Measurements from ENCODE around the gene RBKS. TPM values are rescaled to one million over a fixed set of nuclear protein-coding genes. Genes with fewer than 3 reads are reported as not detected.

RBKS gene
- total and polyA plus RNA-seq, 2 of the 13 experiments (the other 11 are each of a cell fraction or from before 2014, with no cell fraction given) = 7.7 to 8.3 TPM

DNA sequence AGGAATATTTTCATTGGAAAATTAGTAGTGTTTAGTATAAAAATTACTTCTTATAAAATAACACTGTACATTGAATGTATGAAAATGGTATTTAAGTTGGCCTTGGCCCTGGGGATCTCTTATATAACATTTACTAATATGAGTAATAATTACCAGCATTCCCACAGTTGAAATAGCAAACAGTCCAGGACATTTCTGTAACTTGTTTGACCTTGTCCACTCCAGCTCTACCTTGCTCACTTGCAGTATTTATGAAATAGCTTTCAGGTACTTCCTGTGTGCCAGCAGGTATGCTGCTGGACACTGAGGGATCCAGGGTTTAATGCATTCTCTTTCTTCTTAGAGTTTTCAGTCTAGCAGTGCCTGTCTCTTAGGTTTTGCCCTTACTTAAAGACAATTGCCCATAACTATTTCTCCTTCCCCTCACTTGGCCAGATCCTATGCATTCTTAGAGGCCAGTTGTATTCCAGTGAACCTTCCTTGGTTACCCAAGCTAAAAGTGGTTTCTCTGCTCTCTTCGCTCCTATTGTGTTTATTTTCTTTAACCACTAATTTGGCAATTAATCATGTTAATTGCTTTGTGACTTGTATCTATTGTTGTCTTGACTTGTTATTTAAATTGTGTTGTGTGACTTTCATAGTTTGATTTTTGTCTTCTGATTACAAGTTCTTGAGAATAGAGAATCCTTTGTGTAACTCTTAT, 26.3 kb upstream of the RBKS start (continued):
- TF ChIP-seq SATB2 (CRISPR knock-in tag; IDR thresholded peaks at IDR 0.05) (0 out of 2 replicates have a peak, but pooled peaks have one; percentile 76), GABPA (IDR thresholded peaks at IDR 0.05; ENCODE audit: low read depth, low read length) (no peak), GABPA (CRISPR knock-in tag; IDR thresholded peaks at IDR 0.05; ENCODE audit: low read depth) (peak; percentile 72), HDAC1 (CRISPR knock-in tag; IDR thresholded peaks at IDR 0.05) (peak; percentile 49; the same call in 1 of the 2 replicates), NR2F6 (IDR thresholded peaks at IDR 0.05) (peak; percentile 72), NR2F6 (CRISPR knock-in tag; IDR thresholded peaks at IDR 0.05) (peak; percentile 80), ZNF720 (CRISPR knock-in tag; IDR thresholded peaks at IDR 0.05) (no peak), MED1 (CRISPR knock-in tag; IDR thresholded peaks at IDR 0.05) (peak; percentile 95), ZNF207 (IDR thresholded peaks at IDR 0.05; ENCODE audit: borderline replicate concordance) (no peak), ZNF550 (CRISPR knock-in tag; IDR thresholded peaks at IDR 0.05; ENCODE audit: borderline replicate concordance) (no peak), ZNF232 (CRISPR knock-in tag; IDR thresholded peaks at IDR 0.05; ENCODE audit: borderline replicate concordance) (no peak), POLR2G (IDR thresholded peaks at IDR 0.05; ENCODE audit: low read depth, low read length) (no peak), FOSL2 (CRISPR knock-in tag; IDR thresholded peaks at IDR 0.05) (peak; percentile 72), TSC22D2 (CRISPR knock-in tag; IDR thresholded peaks at IDR 0.05; ENCODE audit: borderline replicate concordance) (no peak), ISL2 (CRISPR knock-in tag; IDR thresholded peaks at IDR 0.05) (0 out of 2 replicates have a peak, but pooled peaks have one; percentile 35)
- TF ChIP-seq, protein P1, sequence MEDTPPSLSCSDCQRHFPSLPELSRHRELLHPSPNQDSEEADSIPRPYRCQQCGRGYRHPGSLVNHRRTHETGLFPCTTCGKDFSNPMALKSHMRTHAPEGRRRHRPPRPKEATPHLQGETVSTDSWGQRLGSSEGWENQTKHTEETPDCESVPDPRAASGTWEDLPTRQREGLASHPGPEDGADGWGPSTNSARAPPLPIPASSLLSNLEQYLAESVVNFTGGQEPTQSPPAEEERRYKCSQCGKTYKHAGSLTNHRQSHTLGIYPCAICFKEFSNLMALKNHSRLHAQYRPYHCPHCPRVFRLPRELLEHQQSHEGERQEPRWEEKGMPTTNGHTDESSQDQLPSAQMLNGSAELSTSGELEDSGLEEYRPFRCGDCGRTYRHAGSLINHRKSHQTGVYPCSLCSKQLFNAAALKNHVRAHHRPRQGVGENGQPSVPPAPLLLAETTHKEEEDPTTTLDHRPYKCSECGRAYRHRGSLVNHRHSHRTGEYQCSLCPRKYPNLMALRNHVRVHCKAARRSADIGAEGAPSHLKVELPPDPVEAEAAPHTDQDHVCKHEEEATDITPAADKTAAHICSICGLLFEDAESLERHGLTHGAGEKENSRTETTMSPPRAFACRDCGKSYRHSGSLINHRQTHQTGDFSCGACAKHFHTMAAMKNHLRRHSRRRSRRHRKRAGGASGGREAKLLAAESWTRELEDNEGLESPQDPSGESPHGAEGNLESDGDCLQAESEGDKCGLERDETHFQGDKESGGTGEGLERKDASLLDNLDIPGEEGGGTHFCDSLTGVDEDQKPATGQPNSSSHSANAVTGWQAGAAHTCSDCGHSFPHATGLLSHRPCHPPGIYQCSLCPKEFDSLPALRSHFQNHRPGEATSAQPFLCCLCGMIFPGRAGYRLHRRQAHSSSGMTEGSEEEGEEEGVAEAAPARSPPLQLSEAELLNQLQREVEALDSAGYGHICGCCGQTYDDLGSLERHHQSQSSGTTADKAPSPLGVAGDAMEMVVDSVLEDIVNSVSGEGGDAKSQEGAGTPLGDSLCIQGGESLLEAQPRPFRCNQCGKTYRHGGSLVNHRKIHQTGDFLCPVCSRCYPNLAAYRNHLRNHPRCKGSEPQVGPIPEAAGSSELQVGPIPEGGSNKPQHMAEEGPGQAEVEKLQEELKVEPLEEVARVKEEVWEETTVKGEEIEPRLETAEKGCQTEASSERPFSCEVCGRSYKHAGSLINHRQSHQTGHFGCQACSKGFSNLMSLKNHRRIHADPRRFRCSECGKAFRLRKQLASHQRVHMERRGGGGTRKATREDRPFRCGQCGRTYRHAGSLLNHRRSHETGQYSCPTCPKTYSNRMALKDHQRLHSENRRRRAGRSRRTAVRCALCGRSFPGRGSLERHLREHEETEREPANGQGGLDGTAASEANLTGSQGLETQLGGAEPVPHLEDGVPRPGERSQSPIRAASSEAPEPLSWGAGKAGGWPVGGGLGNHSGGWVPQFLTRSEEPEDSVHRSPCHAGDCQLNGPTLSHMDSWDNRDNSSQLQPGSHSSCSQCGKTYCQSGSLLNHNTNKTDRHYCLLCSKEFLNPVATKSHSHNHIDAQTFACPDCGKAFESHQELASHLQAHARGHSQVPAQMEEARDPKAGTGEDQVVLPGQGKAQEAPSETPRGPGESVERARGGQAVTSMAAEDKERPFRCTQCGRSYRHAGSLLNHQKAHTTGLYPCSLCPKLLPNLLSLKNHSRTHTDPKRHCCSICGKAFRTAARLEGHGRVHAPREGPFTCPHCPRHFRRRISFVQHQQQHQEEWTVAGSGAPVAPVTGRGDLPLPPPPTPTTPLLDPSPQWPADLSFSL (CRISPR knock-in tag; IDR thresholded peaks at IDR 0.05) = no peak
- TF ChIP-seq, protein P2, sequence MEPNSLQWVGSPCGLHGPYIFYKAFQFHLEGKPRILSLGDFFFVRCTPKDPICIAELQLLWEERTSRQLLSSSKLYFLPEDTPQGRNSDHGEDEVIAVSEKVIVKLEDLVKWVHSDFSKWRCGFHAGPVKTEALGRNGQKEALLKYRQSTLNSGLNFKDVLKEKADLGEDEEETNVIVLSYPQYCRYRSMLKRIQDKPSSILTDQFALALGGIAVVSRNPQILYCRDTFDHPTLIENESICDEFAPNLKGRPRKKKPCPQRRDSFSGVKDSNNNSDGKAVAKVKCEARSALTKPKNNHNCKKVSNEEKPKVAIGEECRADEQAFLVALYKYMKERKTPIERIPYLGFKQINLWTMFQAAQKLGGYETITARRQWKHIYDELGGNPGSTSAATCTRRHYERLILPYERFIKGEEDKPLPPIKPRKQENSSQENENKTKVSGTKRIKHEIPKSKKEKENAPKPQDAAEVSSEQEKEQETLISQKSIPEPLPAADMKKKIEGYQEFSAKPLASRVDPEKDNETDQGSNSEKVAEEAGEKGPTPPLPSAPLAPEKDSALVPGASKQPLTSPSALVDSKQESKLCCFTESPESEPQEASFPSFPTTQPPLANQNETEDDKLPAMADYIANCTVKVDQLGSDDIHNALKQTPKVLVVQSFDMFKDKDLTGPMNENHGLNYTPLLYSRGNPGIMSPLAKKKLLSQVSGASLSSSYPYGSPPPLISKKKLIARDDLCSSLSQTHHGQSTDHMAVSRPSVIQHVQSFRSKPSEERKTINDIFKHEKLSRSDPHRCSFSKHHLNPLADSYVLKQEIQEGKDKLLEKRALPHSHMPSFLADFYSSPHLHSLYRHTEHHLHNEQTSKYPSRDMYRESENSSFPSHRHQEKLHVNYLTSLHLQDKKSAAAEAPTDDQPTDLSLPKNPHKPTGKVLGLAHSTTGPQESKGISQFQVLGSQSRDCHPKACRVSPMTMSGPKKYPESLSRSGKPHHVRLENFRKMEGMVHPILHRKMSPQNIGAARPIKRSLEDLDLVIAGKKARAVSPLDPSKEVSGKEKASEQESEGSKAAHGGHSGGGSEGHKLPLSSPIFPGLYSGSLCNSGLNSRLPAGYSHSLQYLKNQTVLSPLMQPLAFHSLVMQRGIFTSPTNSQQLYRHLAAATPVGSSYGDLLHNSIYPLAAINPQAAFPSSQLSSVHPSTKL (CRISPR knock-in tag; IDR thresholded peaks at IDR 0.05) = peak; percentile 95
- TF ChIP-seq, protein P3, sequence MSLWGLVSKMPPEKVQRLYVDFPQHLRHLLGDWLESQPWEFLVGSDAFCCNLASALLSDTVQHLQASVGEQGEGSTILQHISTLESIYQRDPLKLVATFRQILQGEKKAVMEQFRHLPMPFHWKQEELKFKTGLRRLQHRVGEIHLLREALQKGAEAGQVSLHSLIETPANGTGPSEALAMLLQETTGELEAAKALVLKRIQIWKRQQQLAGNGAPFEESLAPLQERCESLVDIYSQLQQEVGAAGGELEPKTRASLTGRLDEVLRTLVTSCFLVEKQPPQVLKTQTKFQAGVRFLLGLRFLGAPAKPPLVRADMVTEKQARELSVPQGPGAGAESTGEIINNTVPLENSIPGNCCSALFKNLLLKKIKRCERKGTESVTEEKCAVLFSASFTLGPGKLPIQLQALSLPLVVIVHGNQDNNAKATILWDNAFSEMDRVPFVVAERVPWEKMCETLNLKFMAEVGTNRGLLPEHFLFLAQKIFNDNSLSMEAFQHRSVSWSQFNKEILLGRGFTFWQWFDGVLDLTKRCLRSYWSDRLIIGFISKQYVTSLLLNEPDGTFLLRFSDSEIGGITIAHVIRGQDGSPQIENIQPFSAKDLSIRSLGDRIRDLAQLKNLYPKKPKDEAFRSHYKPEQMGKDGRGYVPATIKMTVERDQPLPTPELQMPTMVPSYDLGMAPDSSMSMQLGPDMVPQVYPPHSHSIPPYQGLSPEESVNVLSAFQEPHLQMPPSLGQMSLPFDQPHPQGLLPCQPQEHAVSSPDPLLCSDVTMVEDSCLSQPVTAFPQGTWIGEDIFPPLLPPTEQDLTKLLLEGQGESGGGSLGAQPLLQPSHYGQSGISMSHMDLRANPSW (CRISPR knock-in tag; IDR thresholded peaks at IDR 0.05; ENCODE audit: borderline replicate concordance) = no peak

Measured in HepG2 (cell line).